HS-27A (cell line): ENCODE data around the gene SNCB.

Source experiments
- DNase-seq: peaks from one replicate; pipeline ENCODE4 v3.0.0-alpha.2; 2012; ENCODE audit warnings: low read depth, missing footprints

SNCB gene

GRCh38 chr5:176574297-176574591 lies 56.1 kb downstream of the SNCB start:
- DNase-seq, result no peak

- DNase-seq, result no peak
Observed at GRCh38 chr5:176573564-176574296, 56.6 kb downstream of the SNCB start.
